Small intestine (tissue), 7 donors: ENCODE data around the gene NAP1L4. TPM values are rescaled to one million over a fixed set of nuclear protein-coding genes. Genes with fewer than 3 reads are reported as not detected.

Source experiments
- DNase-seq, 2 donors: peaks; one replicate each; pipeline versions ENCODE4 v3.0.0 to v3.0.0-alpha.2; 2013
- FAIRE-seq: peaks from 2 replicates; lab custom pipeline; 2012; peaks lifted over from hg19 to GRCh38; lab: Jason Lieb, UNC
- H3K27ac ChIP-seq, 3 donors: one replicate each; pipeline ENCODE4 v1.5.1; 2013; ENCODE audit warnings: low read length in 2 of 3, mild to moderate bottlenecking in 2 of 3, control low read depth in 1 of 3, inconsistent platforms in 1 of 3, low read depth in 1 of 3, moderate library complexity in 1 of 3
- H3K27me3 ChIP-seq, 3 donors: one replicate each; pipeline ENCODE4 v1.6.1; 2013; ENCODE audit warnings: low read length in 3 of 3, inconsistent platforms in 1 of 3; ENCODE audit not compliant: control insufficient read depth in 3 of 3, insufficient read depth in 3 of 3
- H3K36me3 ChIP-seq, 3 donors: one replicate each; pipeline ENCODE4 v1.6.1; 2013; ENCODE audit warnings: low read length in 3 of 3, inconsistent platforms in 1 of 3, low read depth in 1 of 3, mild to moderate bottlenecking in 1 of 3, moderate library complexity in 1 of 3; ENCODE audit not compliant: control insufficient read depth in 3 of 3, insufficient read depth in 2 of 3
- H3K4me1 ChIP-seq, 3 donors: one replicate each; pipeline ENCODE4 v1.6.1; 2013; ENCODE audit warnings: low read length in 2 of 3, inconsistent platforms in 1 of 3, low read depth in 1 of 3, mild to moderate bottlenecking in 1 of 3, moderate library complexity in 1 of 3; ENCODE audit not compliant: control insufficient read depth in 3 of 3, insufficient read depth in 2 of 3
- H3K4me3 ChIP-seq, 3 donors: one replicate each; pipeline ENCODE4 v1.5.1; 2013; ENCODE audit warnings: low read length in 3 of 3, control low read depth in 1 of 3, inconsistent platforms in 1 of 3, low read depth in 1 of 3, mild to moderate bottlenecking in 1 of 3, moderate library complexity in 1 of 3
- H3K9me3 ChIP-seq, 2 donors: one replicate each; pipeline ENCODE4 v1.6.1; 2013; ENCODE audit warnings: low read depth in 1 of 2, low read length in 1 of 2; ENCODE audit not compliant: control insufficient read depth in 2 of 2, insufficient read depth in 1 of 2
- WGBS, 3 donors: extraction: QIAGEN DNeasy Blood & Tissue Kit; methylation state at CpG; one replicate each; pipeline ENCODE4 v1.1.7; 2013; 5-methylcytosine and 5-hydroxymethylcytosine counted together
- polyA plus RNA-seq, 4 donors: library from polyadenylated mRNA; stranded (reverse) in 3 of 4; unstranded in 1 of 4; fragments of 200-250 nt in 3 of 4; fragments of 120-200 nt in 1 of 4; gene quantifications; one replicate each; pipeline versions ENCODE4 v1.2.1 to v1.2.3, GENCODE V29; 2013
- donor health status: healthy with polysubstance abuse.
- donor health status: control.
- donor health status: control.
- donor health status: Bipolar disorder and iron deficiency.
- donor health status: healthy.

The NAP1L4 gene
- polyA plus RNA-seq, 4 donors: 75.1 to 108 (median 84.6) TPM

- no peak overlapping the region for H3K4me3 ChIP-seq
- H3K27me3 ChIP-seq: no peaks in the 10 kb centered on the region
- FAIRE-seq: no peak
- peaks cover 21 to 77% (median 33%) of the 10 kb centered on the region in 3 donors for H3K36me3 ChIP-seq
- WGBS, 3 donors: 93 to 99% (median 95%) methylated on average over 11 of the region's 11 CpGs
- H3K27ac ChIP-seq: no peak overlapping the region
- H3K4me1 ChIP-seq: peaks cover 0 to 13% (median 0%) of the 10 kb centered on the region in 3 donors
- DNase-seq: no peak
- H3K9me3 ChIP-seq: no peaks in the 10 kb centered on the region
These were observed 24.7 kb upstream of the NAP1L4 start for GRCh38 chr11:3016861-3017260.

DNA sequence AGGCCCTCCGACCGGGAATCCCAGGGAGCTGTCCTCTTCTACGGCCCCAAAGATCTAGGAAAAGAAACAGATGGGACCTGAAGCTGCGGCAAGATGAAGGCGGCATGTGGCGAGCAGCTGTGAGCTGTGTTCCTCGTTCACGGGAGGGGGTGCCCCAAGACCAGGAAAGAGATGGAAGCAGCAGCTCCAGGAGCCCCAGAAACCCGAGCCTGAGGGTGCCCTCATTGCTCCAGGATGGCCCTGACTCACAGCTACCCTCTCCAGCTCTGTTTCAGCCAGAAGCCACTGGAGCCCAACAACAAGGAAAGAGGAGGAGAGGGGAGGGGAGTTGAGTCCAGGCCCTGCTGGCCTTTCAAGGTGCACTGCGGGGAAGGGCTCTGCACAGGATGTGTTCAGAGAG, 23.7 kb upstream of the NAP1L4 start:
- H3K27ac ChIP-seq: no peak overlapping the region
- no peak overlapping the region for H3K4me3 ChIP-seq
- no peaks in the 10 kb centered on the region for H3K9me3 ChIP-seq
- peaks cover 0 to 7% (median 0%) of the 10 kb centered on the region in 3 donors for H3K4me1 ChIP-seq
- 91 to 96% (median 94%) methylated on average over 10 of the region's 10 CpGs for WGBS, 3 donors
- peaks cover 25 to 86% (median 38%) of the 10 kb centered on the region in 3 donors for H3K36me3 ChIP-seq
- no peak for DNase-seq
- no peak for FAIRE-seq
- no peaks in the 10 kb centered on the region for H3K27me3 ChIP-seq

GRCh38 chr11:3014943-3015342, 22.8 kb upstream of the NAP1L4 start:
- FAIRE-seq (no peak), DNase-seq (no peak)
- Histone ChIP-seq H3K36me3 (peaks cover 24 to 87% (median 40%) of the 10 kb centered on the region in 3 donors), H3K4me1 (peaks cover 0 to 3% (median 0%) of the 10 kb centered on the region in 3 donors), H3K4me3 (no peak overlapping the region), H3K9me3 (no peaks in the 10 kb centered on the region), H3K27me3 (no peaks in the 10 kb centered on the region), H3K27ac (peak overlapping the region in 2 of 3 donors; percentile 13 to 26)
- WGBS, 3 donors: 64 to 70% (median 65%) methylated on average over 4 of the region's 4 CpGs

- Histone ChIP-seq H3K27me3 (no peaks in the 10 kb centered on the region), H3K27ac (peak overlapping the region in 2 of 3 donors; percentile 33 to 78), H3K36me3 (peaks cover 22 to 87% (median 39%) of the 10 kb centered on the region in 3 donors), H3K4me1 (peaks cover 0 to 3% (median 0%) of the 10 kb centered on the region in 3 donors), H3K9me3 (no peaks in the 10 kb centered on the region), H3K4me3 (no peak overlapping the region)
- FAIRE-seq (no peak), DNase-seq (peak; percentile 27 to 31)
- 59 to 76% (median 70%) methylated on average over 16 of the region's 16 CpGs for WGBS, 3 donors
These were observed 22.2 kb upstream of the NAP1L4 start for GRCh38 chr11:3014057-3014938.

- DNase-seq (no peak), FAIRE-seq (no peak)
- H3K4me1 ChIP-seq: peaks cover 0 to 3% (median 0%) of the 10 kb centered on the region in 3 donors
- H3K27me3 ChIP-seq: no peaks in the 10 kb centered on the region
- H3K27ac ChIP-seq: no peak overlapping the region
- peaks cover 19 to 85% (median 27%) of the 10 kb centered on the region in 3 donors for H3K36me3 ChIP-seq
- H3K4me3 ChIP-seq: no peak overlapping the region
- H3K9me3 ChIP-seq: no peaks in the 10 kb centered on the region
- 93 to 95% (median 94%) methylated on average over 31 of the region's 31 CpGs for WGBS, 3 donors
These were observed 20.1 kb upstream of the NAP1L4 start for GRCh38 chr11:3011891-3012885.

DNA sequence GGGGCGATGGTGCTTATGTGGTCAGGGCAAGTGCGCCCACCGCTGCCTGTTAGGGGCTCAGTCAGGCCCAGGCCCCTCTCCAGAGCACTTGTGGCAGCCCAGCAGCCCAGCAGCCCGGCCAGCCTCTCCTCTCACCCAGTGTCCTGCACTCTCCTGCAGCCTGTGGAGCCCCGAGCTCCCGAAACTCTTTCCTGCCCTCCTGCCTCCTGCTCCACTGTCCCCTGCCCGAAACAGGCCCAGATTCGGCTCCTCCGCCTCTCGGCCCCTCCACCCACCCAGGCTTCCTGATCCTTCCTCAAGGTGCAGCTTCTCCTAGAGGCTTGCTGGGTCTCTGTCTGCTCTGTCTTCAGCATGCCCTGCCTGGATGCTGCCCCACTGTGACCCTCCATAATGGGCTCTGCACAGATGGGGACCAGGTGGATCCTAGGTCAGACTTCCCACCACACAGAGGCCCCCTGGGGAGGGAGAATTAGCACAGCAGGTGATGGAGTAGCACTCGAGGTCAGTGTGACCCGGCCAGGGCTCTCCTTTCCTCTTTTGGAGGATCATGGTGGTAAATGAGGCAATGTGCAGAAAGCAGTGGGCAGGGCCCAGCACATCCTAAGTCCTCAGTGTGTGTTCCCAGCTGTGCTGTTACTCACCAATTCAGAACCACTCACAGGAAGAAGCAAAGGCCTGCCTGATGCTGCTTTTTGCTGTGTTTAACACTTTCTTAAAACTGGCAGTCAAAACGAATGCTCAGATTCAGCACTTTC, 18.6 kb upstream of the NAP1L4 start:
- 91 to 92% (median 92%) methylated on average over 13 of the region's 13 CpGs for WGBS, 3 donors
- no peaks in the 10 kb centered on the region for H3K27me3 ChIP-seq
- peaks cover 17 to 85% (median 20%) of the 10 kb centered on the region in 3 donors for H3K36me3 ChIP-seq
- no peak for DNase-seq
- no peak for FAIRE-seq
- no peak overlapping the region for H3K4me3 ChIP-seq
- no peaks in the 10 kb centered on the region for H3K9me3 ChIP-seq
- no peak overlapping the region for H3K27ac ChIP-seq
- peaks cover 0 to 3% (median 0%) of the 10 kb centered on the region in 3 donors for H3K4me1 ChIP-seq

GRCh38 chr11:3010004-3010403, 17.9 kb upstream of the NAP1L4 start:
- FAIRE-seq: no peak
- Histone ChIP-seq H3K27ac (no peak overlapping the region), H3K36me3 (peaks cover 19 to 84% (median 20%) of the 10 kb centered on the region in 3 donors), H3K9me3 (no peaks in the 10 kb centered on the region), H3K4me3 (no peak overlapping the region), H3K27me3 (no peaks in the 10 kb centered on the region), H3K4me1 (peaks cover 0 to 3% (median 0%) of the 10 kb centered on the region in 3 donors)
- 86 to 94% (median 88%) methylated on average over 13 of the region's 13 CpGs for WGBS, 3 donors
- DNase-seq: no peak
